ENCODE data around the gene CEACAM7. TPM values are rescaled to one million over a fixed set of nuclear protein-coding genes. Genes with fewer than 3 reads are reported as not detected.

The CEACAM7 gene
- total RNA-seq, 1 donor from 2014 or later: not detected

DNA sequence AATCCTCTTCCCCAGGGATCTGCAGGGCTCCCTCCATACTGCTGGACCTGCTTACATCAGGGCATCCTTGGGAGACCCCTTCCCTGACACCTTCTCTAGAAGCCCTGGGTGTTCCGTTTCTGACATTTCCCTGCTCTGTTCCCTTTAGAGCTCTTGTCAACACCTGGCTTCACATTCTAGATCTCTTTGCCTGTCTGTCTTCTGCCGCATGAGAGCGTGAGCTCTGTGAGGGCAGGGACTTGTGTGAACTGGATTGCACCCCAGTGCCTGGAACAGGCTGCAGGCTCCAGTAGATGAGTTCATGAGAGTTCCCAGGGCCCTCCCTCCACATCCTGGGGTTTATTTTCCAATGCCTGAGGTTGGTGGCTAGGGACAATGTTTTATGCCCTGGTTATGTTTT is 651 bp downstream of the CEACAM7 start:
- TF ChIP-seq, protein P1, sequence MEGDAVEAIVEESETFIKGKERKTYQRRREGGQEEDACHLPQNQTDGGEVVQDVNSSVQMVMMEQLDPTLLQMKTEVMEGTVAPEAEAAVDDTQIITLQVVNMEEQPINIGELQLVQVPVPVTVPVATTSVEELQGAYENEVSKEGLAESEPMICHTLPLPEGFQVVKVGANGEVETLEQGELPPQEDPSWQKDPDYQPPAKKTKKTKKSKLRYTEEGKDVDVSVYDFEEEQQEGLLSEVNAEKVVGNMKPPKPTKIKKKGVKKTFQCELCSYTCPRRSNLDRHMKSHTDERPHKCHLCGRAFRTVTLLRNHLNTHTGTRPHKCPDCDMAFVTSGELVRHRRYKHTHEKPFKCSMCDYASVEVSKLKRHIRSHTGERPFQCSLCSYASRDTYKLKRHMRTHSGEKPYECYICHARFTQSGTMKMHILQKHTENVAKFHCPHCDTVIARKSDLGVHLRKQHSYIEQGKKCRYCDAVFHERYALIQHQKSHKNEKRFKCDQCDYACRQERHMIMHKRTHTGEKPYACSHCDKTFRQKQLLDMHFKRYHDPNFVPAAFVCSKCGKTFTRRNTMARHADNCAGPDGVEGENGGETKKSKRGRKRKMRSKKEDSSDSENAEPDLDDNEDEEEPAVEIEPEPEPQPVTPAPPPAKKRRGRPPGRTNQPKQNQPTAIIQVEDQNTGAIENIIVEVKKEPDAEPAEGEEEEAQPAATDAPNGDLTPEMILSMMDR (IDR thresholded peaks at IDR 0.05; ENCODE audit: insufficient read depth, low read length, poor library complexity, severe bottlenecking): no peak
- Histone ChIP-seq H3K36me3 (ENCODE audit: control insufficient read depth, insufficient read depth, low read length) (no peaks in the 10 kb centered on the region), H3K4me3 (ENCODE audit: low read depth, low read length) (no peak overlapping the region), H3K27me3 (ENCODE audit: control insufficient read depth, insufficient read depth, low read length) (peaks cover 3% of the 10 kb centered on the region)
- no peak for DNase-seq (ENCODE audit: low read depth)

GRCh38 chr19:41682437-41682836 is 5.6 kb downstream of the CEACAM7 start:
- H3K36me3 ChIP-seq (ENCODE audit: control insufficient read depth, insufficient read depth, low read length): no peaks in the 10 kb centered on the region
- no peak overlapping the region for H3K4me3 ChIP-seq (ENCODE audit: low read depth, low read length)
- H3K27me3 ChIP-seq (ENCODE audit: control insufficient read depth, insufficient read depth, low read length): no peaks in the 10 kb centered on the region
- DNase-seq (ENCODE audit: low read depth): no peak
- TF ChIP-seq, protein P1 (IDR thresholded peaks at IDR 0.05; ENCODE audit: insufficient read depth, low read length, poor library complexity, severe bottlenecking): no peak

DNA sequence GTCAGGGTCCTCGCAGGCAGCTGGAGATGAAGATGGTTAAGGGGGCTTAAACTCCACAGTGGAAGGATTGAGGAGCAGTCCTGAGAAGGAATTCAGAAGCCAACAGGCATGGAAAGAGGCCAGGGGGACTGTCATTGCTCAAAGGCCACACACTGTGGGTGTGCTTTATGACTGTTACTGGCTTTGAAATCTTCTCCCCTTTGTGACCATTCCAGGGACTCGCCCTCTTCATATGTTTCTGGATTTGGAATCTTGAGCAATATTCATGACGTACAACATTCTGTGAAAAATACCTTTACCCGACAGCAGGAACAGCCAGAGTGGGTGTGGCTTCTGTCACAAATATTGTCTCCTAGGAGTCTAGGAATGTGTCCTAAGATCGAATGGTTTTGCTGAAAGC is 16.6 kb downstream of the CEACAM7 start:
- TF ChIP-seq, protein P1 (IDR thresholded peaks at IDR 0.05; ENCODE audit: insufficient read depth, low read length, poor library complexity, severe bottlenecking): no peak
- Histone ChIP-seq H3K4me3 (ENCODE audit: low read depth, low read length) (no peak overlapping the region), H3K27me3 (ENCODE audit: control insufficient read depth, insufficient read depth, low read length) (no peaks in the 10 kb centered on the region), H3K36me3 (ENCODE audit: control insufficient read depth, insufficient read depth, low read length) (no peaks in the 10 kb centered on the region)
- no peak for DNase-seq (ENCODE audit: low read depth)

DNA sequence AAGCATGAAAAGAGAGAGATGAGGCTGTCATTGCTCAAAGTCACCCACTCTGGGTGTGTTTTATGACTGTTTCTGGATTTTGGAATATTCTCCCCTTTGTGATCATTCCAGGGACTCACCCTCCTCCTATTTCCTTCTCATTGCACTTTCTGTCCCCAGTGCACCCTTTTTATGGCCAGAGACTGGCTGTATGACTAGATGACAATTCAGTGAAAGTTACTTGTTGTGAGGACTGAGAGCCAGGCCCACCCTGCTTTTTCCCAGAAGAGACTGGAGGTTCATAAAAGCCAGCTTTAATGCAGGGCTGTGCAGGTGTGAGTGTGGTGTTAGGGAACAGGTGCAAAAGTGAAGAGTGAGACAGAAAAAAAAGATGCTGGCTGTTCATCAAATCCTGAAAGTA is 17.3 kb downstream of the CEACAM7 start:
- Histone ChIP-seq H3K4me3 (ENCODE audit: low read depth, low read length) (no peak overlapping the region), H3K36me3 (ENCODE audit: control insufficient read depth, insufficient read depth, low read length) (no peaks in the 10 kb centered on the region), H3K27me3 (ENCODE audit: control insufficient read depth, insufficient read depth, low read length) (no peaks in the 10 kb centered on the region)
- TF ChIP-seq, protein P1 (IDR thresholded peaks at IDR 0.05; ENCODE audit: insufficient read depth, low read length, poor library complexity, severe bottlenecking): no peak
- no peak for DNase-seq (ENCODE audit: low read depth)

DNA sequence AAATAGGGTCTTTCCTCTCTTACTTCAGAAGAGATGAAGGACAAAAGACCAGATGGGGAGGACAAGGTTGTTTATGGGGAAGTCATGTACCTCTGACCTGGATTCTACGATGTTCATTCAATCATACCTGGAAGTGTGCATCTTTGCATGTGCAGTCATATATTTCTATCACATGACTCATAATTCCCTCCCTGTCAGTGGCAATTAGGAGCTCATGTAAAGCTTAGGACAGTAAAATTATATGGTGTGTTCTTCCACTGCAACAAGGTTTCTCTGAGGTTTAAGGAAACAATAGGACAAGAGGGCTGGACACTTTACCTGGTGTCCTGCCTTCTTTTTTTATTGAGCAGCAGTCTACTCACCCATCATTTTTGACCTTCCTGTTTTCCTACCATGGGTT is 19.8 kb downstream of the CEACAM7 start:
- Histone ChIP-seq H3K36me3 (ENCODE audit: control insufficient read depth, insufficient read depth, low read length) (no peaks in the 10 kb centered on the region), H3K4me3 (ENCODE audit: low read depth, low read length) (no peak overlapping the region), H3K27me3 (ENCODE audit: control insufficient read depth, insufficient read depth, low read length) (no peaks in the 10 kb centered on the region)
- TF ChIP-seq, protein P1 (IDR thresholded peaks at IDR 0.05; ENCODE audit: insufficient read depth, low read length, poor library complexity, severe bottlenecking): no peak
- DNase-seq (ENCODE audit: low read depth): no peak

DNA sequence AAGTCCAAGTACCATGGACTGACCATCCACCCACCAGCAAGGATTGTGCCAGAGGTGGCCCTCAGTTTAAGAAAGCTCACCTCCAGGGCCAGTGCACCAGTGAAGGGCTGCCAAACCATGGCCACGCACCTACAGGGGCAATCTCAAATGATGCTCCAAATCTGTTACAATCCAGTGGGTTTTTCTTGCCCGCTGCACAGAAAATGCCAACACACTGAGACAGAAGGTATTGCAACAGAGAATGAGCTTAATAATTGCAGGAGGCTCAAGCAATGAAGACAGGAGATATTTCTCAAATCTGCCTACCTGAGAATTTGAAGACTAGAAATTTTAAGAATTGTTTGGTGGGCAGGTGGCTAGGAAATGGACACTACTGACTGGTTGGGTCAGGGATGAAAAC is 22.0 kb downstream of the CEACAM7 start:
- no peak for DNase-seq (ENCODE audit: low read depth)
- H3K36me3 ChIP-seq (ENCODE audit: control insufficient read depth, insufficient read depth, low read length): no peaks in the 10 kb centered on the region

More for the DNA sequence above, 22.0 kb downstream of the CEACAM7 start:
- TF ChIP-seq, protein P1 (IDR thresholded peaks at IDR 0.05; ENCODE audit: insufficient read depth, low read length, poor library complexity, severe bottlenecking): no peak
- Histone ChIP-seq H3K27me3 (ENCODE audit: control insufficient read depth, insufficient read depth, low read length) (no peaks in the 10 kb centered on the region), H3K4me3 (ENCODE audit: low read depth, low read length) (no peak overlapping the region)
